MM.1S (cell line): ENCODE results near the gene PYGO1.
A peak's percentile ranks its signal among the peaks of the same experiment; 100 is the strongest.

Experiments used
- DNase-seq: peaks from one replicate; pipeline ENCODE4 v3.0.0-alpha.2; 2015
- H2AFZ ChIP-seq: fragments of 300-600 bp; sonication (generic); 2 replicates; pipeline ENCODE4 v1.6.0; 2016; ENCODE audit warnings: antibody characterized with exemption, low read length
- H3F3A ChIP-seq: fragments of 300-600 bp; sonication (generic); 2 replicates; pipeline ENCODE4 v1.6.1; 2016; ENCODE audit warnings: mild to moderate bottlenecking, antibody characterized with exemption, low read length, moderate library complexity, mixed read lengths; ENCODE audit not compliant: insufficient read depth
- H3K27ac ChIP-seq: fragments of 300-600 bp; sonication (generic); 2 replicates; pipeline ENCODE4 v1.5.1; 2016; ENCODE audit warnings: mild to moderate bottlenecking, low read length
- H3K27me3 ChIP-seq: fragments of 300-600 bp; sonication (generic); replicated peaks from 2 replicates; pipeline ENCODE4 v1.6.0; 2016; ENCODE audit warnings: low read length; ENCODE audit not compliant: insufficient read depth
- H3K36me3 ChIP-seq: fragments of 300-600 bp; sonication (generic); replicated peaks from 2 replicates; pipeline ENCODE4 v1.6.1; 2016; ENCODE audit warnings: mild to moderate bottlenecking, low read length, mixed read lengths; ENCODE audit not compliant: insufficient read depth
- H3K4me1 ChIP-seq: fragments of 300-600 bp; sonication (generic); 2 replicates; pipeline ENCODE4 v1.6.1; 2016; ENCODE audit warnings: low read length, mixed read lengths
- H3K4me2 ChIP-seq: fragments of 300-600 bp; sonication (generic); 2 replicates; pipeline ENCODE4 v1.6.0; 2016; ENCODE audit warnings: low read depth, low read length
- H3K4me3 ChIP-seq: fragments of 300-600 bp; sonication (generic); 2 replicates; pipeline ENCODE4 v1.5.1; 2016; ENCODE audit warnings: low read length, mixed read lengths
- H3K79me2 ChIP-seq: fragments of 300-600 bp; sonication (generic); 2 replicates; pipeline ENCODE4 v1.6.1; 2016; ENCODE audit warnings: mixed run types, low read length, mixed read lengths
- H3K9ac ChIP-seq: fragments of 300-600 bp; sonication (generic); 2 replicates; pipeline ENCODE4 v1.6.1; 2016; ENCODE audit warnings: low read length, mixed read lengths
- H3K9me2 ChIP-seq: fragments of 300-600 bp; sonication (generic); replicated peaks from 2 replicates; pipeline ENCODE4 v1.6.1; 2016; ENCODE audit warnings: mild to moderate bottlenecking, low read length, mixed read lengths; ENCODE audit not compliant: insufficient read depth
- H3K9me3 ChIP-seq: fragments of 300-600 bp; sonication (generic); replicated peaks from 2 replicates; pipeline ENCODE4 v1.6.1; 2016; ENCODE audit warnings: mild to moderate bottlenecking, low read length, mixed read lengths; ENCODE audit not compliant: insufficient read depth
- H4K20me1 ChIP-seq: fragments of 300-600 bp; sonication (generic); 2 replicates; pipeline ENCODE4 v1.6.1; 2016; ENCODE audit warnings: mild to moderate bottlenecking, low read length, moderate library complexity, mixed read lengths; ENCODE audit not compliant: insufficient read depth
- CTCF ChIP-seq: fragments of 300-600 bp; sonication (generic); IDR thresholded peaks from 2 replicates; pipeline ENCODE4 v1.5.1; 2016; ENCODE audit warnings: antibody characterized with exemption, low read length, mixed read lengths
- EZH2 ChIP-seq: fragments of 300-600 bp; sonication (generic); optimal IDR thresholded peaks from 2 replicates; pipeline ENCODE3; 2017; ENCODE audit warnings: low read depth, mild to moderate bottlenecking, antibody characterized with exemption, low read length, mixed read lengths
- EZH2phosphoT487 ChIP-seq: fragments of 300-600 bp; sonication (generic); IDR thresholded peaks from 2 replicates; pipeline ENCODE4 v1.6.1; 2018; ENCODE audit warnings: antibody characterized with exemption, low read length

The PYGO1 gene

DNA sequence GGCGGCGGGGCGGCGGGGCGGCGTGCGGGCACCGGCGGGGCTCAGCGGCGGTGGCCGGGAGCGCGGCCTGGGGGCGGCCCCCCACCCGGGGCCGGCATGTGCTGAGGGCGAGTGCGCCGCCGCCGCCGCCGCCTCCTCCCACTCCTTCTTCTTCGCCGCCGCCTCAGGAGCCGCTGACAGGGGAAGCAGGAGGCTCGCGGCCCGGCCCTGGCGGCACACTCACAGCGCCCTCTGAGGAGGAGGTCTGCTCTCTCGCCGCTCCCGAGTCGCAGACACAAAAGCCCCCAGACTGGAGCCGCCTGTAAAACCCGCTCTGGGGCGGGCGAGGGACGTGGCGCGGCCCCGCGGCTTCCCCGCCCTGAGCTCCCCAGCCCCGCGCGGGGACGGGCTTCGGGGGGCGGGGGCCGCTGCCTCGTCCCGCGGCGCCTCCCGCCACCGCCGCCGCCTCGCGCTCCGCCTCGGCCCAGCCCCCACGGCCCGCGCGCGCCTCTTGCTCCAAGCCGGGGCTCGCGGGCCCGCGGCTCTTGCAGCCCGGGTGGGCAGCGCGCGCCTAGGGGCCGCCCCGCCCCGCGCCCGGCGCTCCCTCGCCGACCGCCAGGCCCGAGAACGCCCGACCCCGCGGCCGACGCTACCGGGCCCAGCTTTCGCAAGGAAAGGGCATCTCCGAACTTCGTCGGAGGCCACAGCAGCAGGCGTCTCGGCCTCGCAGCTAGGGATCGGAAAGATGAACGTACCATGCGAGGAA is at the start of gene PYGO1:
PYGO1 (minus strand) TSS at position 276 of the 745 bp plus-strand sequence. CDS start 462 bp downstream, outside the sequence.
- Histone ChIP-seq H3K9me2 (no peaks in the 10 kb centered on the region), H3K4me2 (peak within 1 kb of the TSS; percentile 92), H3K4me3 (peak within 1 kb of the TSS; percentile 77), H2AFZ (peak within 1 kb of the TSS; percentile 91), H3K79me2 (no peaks in the 10 kb centered on the region), H3K27ac (no peak within 1 kb of the TSS), H3K9me3 (no peaks in the 10 kb centered on the region), H3F3A (no peaks in the 10 kb centered on the region), H3K27me3 (no peaks in the 10 kb centered on the region), H3K4me1 (no peaks in the 10 kb centered on the region), H3K36me3 (no peaks in the 10 kb centered on the region), H3K9ac (peak within 1 kb of the TSS; percentile 54; the same call in 1 of the 2 replicates), H4K20me1 (no peaks in the 10 kb centered on the region)
- TF ChIP-seq CTCF, result no peak
- TF ChIP-seq EZH2phosphoT487, result no peak
- no peak for TF ChIP-seq EZH2
- DNase-seq, result peak; percentile 55

DNA sequence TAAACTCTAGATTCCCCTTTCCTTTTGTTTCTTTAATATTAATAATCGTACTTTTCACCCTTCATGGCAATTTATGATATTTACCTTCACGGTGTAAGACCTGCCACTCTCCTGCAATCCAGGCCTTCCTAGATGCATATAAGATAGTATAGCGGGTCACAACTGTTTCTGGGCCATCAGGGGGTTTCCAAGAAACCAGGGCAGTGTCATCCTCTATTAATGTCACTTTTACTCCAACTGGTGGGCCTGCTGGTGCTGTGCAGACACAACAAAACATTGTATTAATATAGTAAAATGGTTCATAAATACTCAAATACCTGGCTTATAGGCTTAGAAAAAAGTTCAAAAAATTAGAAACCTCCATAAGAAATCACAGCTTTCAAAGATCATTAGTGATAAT is 48.9 kb upstream of the PYGO1 start:
- H3K27me3 ChIP-seq, result no peaks in the 10 kb centered on the region

GRCh38 chr15:55633731-55634130 is 45.6 kb upstream of the PYGO1 start:
- no peaks in the 10 kb centered on the region for H3K27me3 ChIP-seq
- H3F3A ChIP-seq, result no peaks in the 10 kb centered on the region
- H2AFZ ChIP-seq, result no peak overlapping the region
- H3K36me3 ChIP-seq, result no peaks in the 10 kb centered on the region
- no peak for TF ChIP-seq EZH2
- no peak for TF ChIP-seq CTCF
- no peak for TF ChIP-seq EZH2phosphoT487
- H4K20me1 ChIP-seq, result no peaks in the 10 kb centered on the region
- no peaks in the 10 kb centered on the region for H3K9me2 ChIP-seq
- H3K79me2 ChIP-seq, result no peaks in the 10 kb centered on the region
- H3K4me3 ChIP-seq, result no peak overlapping the region
- no peaks in the 10 kb centered on the region for H3K9me3 ChIP-seq
- no peak overlapping the region for H3K9ac ChIP-seq
- no peak overlapping the region for H3K27ac ChIP-seq
- DNase-seq, result no peak
- H3K4me1 ChIP-seq, result no peaks in the 10 kb centered on the region
- H3K4me2 ChIP-seq, result no peak overlapping the region

More for the DNA sequence above, 48.9 kb upstream of the PYGO1 start:
- Histone ChIP-seq H3K9ac (no peak overlapping the region), H3K4me1 (no peaks in the 10 kb centered on the region), H3K79me2 (no peaks in the 10 kb centered on the region), H4K20me1 (no peaks in the 10 kb centered on the region), H3K9me3 (no peaks in the 10 kb centered on the region), H3F3A (no peaks in the 10 kb centered on the region), H3K9me2 (no peaks in the 10 kb centered on the region), H3K4me3 (no peak overlapping the region), H3K4me2 (no peak overlapping the region), H3K36me3 (no peaks in the 10 kb centered on the region), H3K27ac (no peak overlapping the region), H2AFZ (no peak overlapping the region)
- no peak for DNase-seq
- TF ChIP-seq EZH2phosphoT487 (no peak), CTCF (no peak), EZH2 (no peak)
